Testis (tissue), 3 donors: ENCODE measurements around the gene TRIP10. TPM values are rescaled to one million over a fixed set of nuclear protein-coding genes. Genes with fewer than 3 reads are reported as not detected.

ENCODE experiments used
- DNase-seq: peaks from one replicate; pipeline ENCODE4 v3.0.0-alpha.2; 2019
- H3K27ac ChIP-seq, 2 donors: fragments of 200-600 bp; sonication (generic); one replicate each; pipeline ENCODE4 v1.5.1; 2019
- H3K27me3 ChIP-seq: fragments of 200-600 bp; sonication (generic); one replicate; pipeline ENCODE4 v1.5.1; 2019
- H3K36me3 ChIP-seq: fragments of 200-600 bp; sonication (generic); one replicate; pipeline ENCODE4 v1.5.1; 2017; ENCODE audit warnings: low read depth; ENCODE audit errors: missing control alignments
- H3K4me1 ChIP-seq: fragments of 200-600 bp; sonication (generic); one replicate; pipeline ENCODE4 v1.5.1; 2019
- H3K4me3 ChIP-seq, 2 donors: fragments of 200-600 bp; sonication (generic); one replicate each; pipeline ENCODE4 v1.5.1; 2017 to 2019
- H3K9me3 ChIP-seq: fragments of 200-600 bp; sonication (generic); one replicate; pipeline ENCODE4 v1.5.1; 2017
- POLR2A ChIP-seq: fragments of 450-650 bp; IDR thresholded peaks from one replicate; pipeline ENCODE4 v1.6.1; 2017; ENCODE audit warnings: antibody characterized with exemption, mild to moderate bottlenecking, moderate library complexity
- WGBS, 2 donors: methylation state at CpG; one replicate each; pipeline ENCODE4 v1.1.5; 2018; 5-methylcytosine and 5-hydroxymethylcytosine counted together
- intact Hi-C: fragments of 100-400 bp; cut with DNase I; formaldehyde crosslinking; loops from one replicate; pipeline ENCODE4 v1.15.1; 2023; ENCODE audit warnings: low total_unique reads
- polyA plus RNA-seq: library from polyadenylated mRNA; stranded (reverse); fragments of 350-450 nt; fragmentation: Illumina TruSeq; extraction: RNeasy Lipid Tissue Mini Kit (QIAGEN cat#74804); gene quantifications from one replicate; pipeline ENCODE4 v1.2.3, GENCODE V29; 2014; ENCODE audit warnings: low read depth, low replicate concordance; ENCODE audit not compliant: insufficient read depth
- total RNA-seq, 2 donors: library from RNA; depleted of rRNA; stranded (reverse); fragments of >200 nt; gene quantifications; one replicate each; pipeline ENCODE4 v1.2.3, GENCODE V29; 2016
- TF ChIP-seq, protein P1 (sequence below), 3 experiments: fragments of 450-650 bp in 2 of 3; fragments of 200-600 bp in 1 of 3; sonication (generic) in 1 of 3; IDR thresholded peaks; one replicate each; pipeline ENCODE4 v1.5.1; 2016 to 2019; ENCODE audit warnings: antibody characterized with exemption in 3 of 3, mild to moderate bottlenecking in 2 of 3, moderate library complexity in 1 of 3

The TRIP10 gene
- total and polyA plus RNA-seq, 3 donors from 2014 or later, result 60.4 to 65.8 (median 62.7) TPM

DNA sequence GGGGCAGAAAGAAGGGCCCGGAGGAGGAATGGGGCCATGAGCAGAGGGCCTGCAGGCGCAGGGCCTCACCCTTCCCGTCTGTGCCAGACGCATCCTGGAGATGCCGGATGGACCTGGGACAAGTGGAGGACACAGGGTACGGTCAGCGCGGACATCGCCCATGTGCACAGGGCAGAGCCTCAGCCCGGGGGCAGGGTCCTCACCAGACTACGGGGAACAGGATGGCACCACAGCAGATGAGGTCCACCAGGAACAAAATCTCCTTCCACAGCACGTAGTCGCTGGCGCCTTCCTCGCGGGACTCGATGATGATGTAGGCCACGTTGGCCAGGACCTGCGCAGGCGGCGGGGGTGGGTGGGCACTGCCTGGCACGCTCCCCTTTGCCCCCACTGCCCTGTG, 7.7 kb upstream of the TRIP10 start:
- no peak overlapping the region for H3K4me3 ChIP-seq
- 86 to 94% methylated on average over 13 to 22 of the region's 22 CpGs for WGBS, 2 donors
- no peaks in the 10 kb centered on the region for H3K36me3 ChIP-seq
- H3K27me3 ChIP-seq, result no peaks in the 10 kb centered on the region
- H3K27ac ChIP-seq, result no peak overlapping the region
- no peaks in the 10 kb centered on the region for H3K9me3 ChIP-seq
- intact Hi-C loops, result no loop called here
- no peak for DNase-seq
- H3K4me1 ChIP-seq, result peaks cover 13% of the 10 kb centered on the region
- TF ChIP-seq POLR2A, result no peak
- TF ChIP-seq, protein P1, sequence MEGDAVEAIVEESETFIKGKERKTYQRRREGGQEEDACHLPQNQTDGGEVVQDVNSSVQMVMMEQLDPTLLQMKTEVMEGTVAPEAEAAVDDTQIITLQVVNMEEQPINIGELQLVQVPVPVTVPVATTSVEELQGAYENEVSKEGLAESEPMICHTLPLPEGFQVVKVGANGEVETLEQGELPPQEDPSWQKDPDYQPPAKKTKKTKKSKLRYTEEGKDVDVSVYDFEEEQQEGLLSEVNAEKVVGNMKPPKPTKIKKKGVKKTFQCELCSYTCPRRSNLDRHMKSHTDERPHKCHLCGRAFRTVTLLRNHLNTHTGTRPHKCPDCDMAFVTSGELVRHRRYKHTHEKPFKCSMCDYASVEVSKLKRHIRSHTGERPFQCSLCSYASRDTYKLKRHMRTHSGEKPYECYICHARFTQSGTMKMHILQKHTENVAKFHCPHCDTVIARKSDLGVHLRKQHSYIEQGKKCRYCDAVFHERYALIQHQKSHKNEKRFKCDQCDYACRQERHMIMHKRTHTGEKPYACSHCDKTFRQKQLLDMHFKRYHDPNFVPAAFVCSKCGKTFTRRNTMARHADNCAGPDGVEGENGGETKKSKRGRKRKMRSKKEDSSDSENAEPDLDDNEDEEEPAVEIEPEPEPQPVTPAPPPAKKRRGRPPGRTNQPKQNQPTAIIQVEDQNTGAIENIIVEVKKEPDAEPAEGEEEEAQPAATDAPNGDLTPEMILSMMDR (IDR thresholded peaks at IDR 0.05), result no peak

DNA sequence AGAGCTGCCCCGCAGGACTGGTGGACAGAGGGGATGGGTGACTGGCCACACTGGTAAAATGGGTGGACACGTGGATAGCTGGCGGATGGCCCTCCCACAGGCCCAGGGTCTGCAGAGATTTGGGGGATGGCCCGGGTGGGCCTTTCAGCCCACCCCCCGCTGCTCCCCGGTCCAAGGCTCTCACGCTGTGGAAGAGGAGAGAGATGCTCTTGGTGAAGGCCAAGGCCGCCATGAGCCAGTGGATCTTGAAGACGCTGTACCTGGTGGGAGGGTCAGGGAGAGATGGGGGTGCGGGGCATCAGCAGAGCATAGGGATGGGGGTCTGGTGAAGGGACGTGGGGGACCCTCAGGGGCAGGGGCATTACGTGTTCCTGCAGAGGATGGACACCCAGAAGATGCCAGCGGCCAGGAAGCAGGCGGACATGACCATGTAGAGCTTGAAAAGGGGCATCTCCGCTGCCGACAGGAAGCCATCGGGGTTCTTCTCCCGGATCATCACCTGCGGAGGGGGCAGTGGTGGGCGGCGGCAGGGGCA, 6.6 kb upstream of the TRIP10 start:
- 86 to 92% methylated on average over 13 to 21 of the region's 21 CpGs for WGBS, 2 donors
- intact Hi-C loops, result no loop called here
- Histone ChIP-seq H3K27me3 (no peaks in the 10 kb centered on the region), H3K9me3 (no peaks in the 10 kb centered on the region), H3K36me3 (no peaks in the 10 kb centered on the region), H3K27ac (no peak overlapping the region), H3K4me1 (peaks cover 14% of the 10 kb centered on the region), H3K4me3 (no peak overlapping the region)
- TF ChIP-seq, protein P1 (IDR thresholded peaks at IDR 0.05), result no peak
- no peak for TF ChIP-seq POLR2A
- no peak for DNase-seq

DNA sequence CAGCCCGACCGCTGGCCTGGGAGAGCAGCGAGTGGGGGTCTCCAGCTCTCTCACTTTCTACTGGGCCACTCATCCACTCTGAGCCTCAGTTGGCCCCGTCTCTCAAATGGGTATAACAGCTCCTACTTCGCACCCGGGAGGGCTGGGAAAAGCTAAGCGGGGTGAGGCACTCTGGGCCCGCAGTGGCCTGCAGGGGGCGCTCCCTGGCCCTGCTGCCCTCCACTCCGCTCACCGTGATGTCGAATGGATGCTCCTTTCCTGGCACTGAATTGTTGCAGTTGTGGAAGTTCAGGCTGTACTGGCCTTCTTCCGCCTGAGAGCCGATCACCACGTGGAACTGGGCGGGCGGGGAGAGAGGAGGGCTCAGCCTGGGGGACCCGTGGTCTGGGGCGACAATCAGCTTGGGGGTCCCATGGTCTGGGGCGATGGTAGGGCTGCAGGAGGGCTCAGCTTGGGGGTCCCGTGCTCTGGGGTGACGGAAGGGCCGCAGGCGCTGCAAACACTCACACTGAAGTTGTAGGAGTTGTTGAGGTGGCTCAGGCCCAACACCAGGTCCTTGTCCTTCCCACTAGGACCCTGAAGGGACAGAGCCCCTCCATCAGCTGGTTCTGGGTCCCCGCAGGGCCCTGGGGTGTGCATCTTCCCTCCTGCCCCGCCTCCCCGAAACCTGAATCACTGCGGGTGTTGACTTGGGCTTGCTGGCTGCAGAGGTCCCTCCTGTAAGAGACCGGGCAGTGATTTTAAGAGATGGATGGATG, 6.0 kb upstream of the TRIP10 start:
- DNase-seq, result no peak
- H3K27me3 ChIP-seq, result no peaks in the 10 kb centered on the region
- intact Hi-C loops, result no loop called here
- H3K4me1 ChIP-seq, result peaks cover 21% of the 10 kb centered on the region
- H3K36me3 ChIP-seq, result no peaks in the 10 kb centered on the region
- WGBS, 2 donors, result 94 to 95% methylated on average over 4 to 29 of the region's 29 CpGs
- H3K9me3 ChIP-seq, result no peaks in the 10 kb centered on the region
- TF ChIP-seq POLR2A, result no peak
- TF ChIP-seq, protein P1 (IDR thresholded peaks at IDR 0.05), result no peak
- no peak overlapping the region for H3K4me3 ChIP-seq
- H3K27ac ChIP-seq, result no peak overlapping the region

DNA sequence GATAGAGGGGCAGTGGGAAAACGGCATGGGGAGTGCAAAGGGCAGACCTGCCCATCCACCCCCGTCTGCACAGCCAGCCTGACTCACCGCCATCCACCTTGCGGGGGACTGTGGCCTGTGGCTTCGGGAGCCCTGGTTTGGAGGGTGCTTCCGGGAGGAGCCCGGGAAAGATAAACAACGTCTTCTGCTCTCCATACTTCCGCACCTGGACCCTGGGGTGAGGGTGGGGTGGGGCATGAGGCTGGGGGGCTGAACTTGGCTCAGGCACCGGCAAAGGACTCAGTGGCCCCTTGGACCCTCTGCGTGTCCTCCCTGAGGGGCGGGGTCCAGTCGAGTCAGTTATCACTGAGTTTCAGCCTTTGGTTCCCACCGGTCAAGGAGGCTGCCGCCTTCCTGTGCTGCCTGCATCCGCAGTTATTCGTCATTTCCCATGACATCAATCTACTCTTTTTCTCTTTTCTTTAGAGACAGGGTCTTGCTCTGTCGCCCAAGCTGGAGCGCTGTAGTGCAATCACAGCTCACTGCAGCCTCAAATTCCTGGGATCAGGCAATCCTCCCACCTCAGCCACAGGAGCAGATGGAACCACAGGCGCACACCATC, 5.3 kb upstream of the TRIP10 start:
- H3K9me3 ChIP-seq, result no peaks in the 10 kb centered on the region
- WGBS, 2 donors, result 82 to 89% methylated on average over 18 to 20 of the region's 20 CpGs
- TF ChIP-seq, protein P1 (IDR thresholded peaks at IDR 0.05), result no peak
- no peak for TF ChIP-seq POLR2A
- no peak overlapping the region for H3K27ac ChIP-seq
- no peaks in the 10 kb centered on the region for H3K27me3 ChIP-seq
- H3K4me3 ChIP-seq, result no peak overlapping the region
- DNase-seq, result no peak
- no peaks in the 10 kb centered on the region for H3K36me3 ChIP-seq
- intact Hi-C loops, result no loop called here
- H3K4me1 ChIP-seq, result peaks cover 27% of the 10 kb centered on the region
